Measurements from ENCODE around the gene RTP5. TPM values are rescaled to one million over a fixed set of nuclear protein-coding genes. Genes with fewer than 3 reads are reported as not detected.

Gene RTP5
- total and polyA plus RNA-seq, 2 donors (not counting 3 experiments of a cell fraction or from before 2014, with no cell fraction given), result not detected

GRCh38 chr2:241887806-241888522 is 18.4 kb downstream of the RTP5 start:
- Histone ChIP-seq H3K9me1 (replicated peaks; ENCODE audit: control insufficient read depth, extremely low read depth, insufficient read depth, low read length) (no peaks in the 10 kb centered on the region), H3K79me2 (ENCODE audit: control insufficient read depth, insufficient read depth, low read length) (no peaks in the 10 kb centered on the region), H3K27me3 (ENCODE audit: control insufficient read depth in 2 of 2, insufficient read depth in 2 of 2, low read length in 2 of 2) (no peaks in the 10 kb centered on the region), H4K20me1 (replicated peaks; ENCODE audit: control insufficient read depth, extremely low read depth, insufficient read depth, low read length) (no peaks in the 10 kb centered on the region), H3K36me3 (ENCODE audit: control insufficient read depth in 2 of 2, extremely low read depth in 1 of 2, insufficient read depth in 2 of 2, low read length in 2 of 2) (no peaks in the 10 kb centered on the region), H3K9me3 (replicated peaks; ENCODE audit: control insufficient read depth, insufficient read depth, low read length) (no peaks in the 10 kb centered on the region), H3K4me2 (ENCODE audit: insufficient read depth, low read length) (no peak overlapping the region), H2AFZ (ENCODE audit: low read depth, low read length) (no peak overlapping the region), H3K9ac (replicated peaks; ENCODE audit: extremely low read depth, insufficient read depth, low read length) (no peak overlapping the region), H3K4me3 (replicated peaks in 1 of 3; ENCODE audit: insufficient read depth in 1 of 3, low read depth in 1 of 3, low read length in 3 of 3) (no peak overlapping the region), H3K4me1 (ENCODE audit: control insufficient read depth, extremely low read depth, insufficient read depth, low read length) (no peaks in the 10 kb centered on the region), H3K27ac (ENCODE audit: insufficient read depth, low read depth, low read length) (no peak overlapping the region)
- POLR2A ChIA-PET, result no interaction called here
- TF ChIP-seq JUN (IDR thresholded peaks at IDR 0.05; ENCODE audit: borderline replicate concordance, insufficient read depth, insufficient read length, low read depth), result no peak
- no peak for TF ChIP-seq FOS (IDR thresholded peaks at IDR 0.05; ENCODE audit: borderline replicate concordance, insufficient read depth, low read length)
- BruUV-seq (replicated peaks), result no TSS peak
- no peak for FAIRE-seq
- dilution Hi-C loops (cut with MboI; ENCODE audit: extremely low pct_ligation_motif_present, low sequenced_read_pairs) (no loop called here), intact Hi-C loops (cut with micrococcal nuclease) (no loop called here)
- DNase-seq (ENCODE audit: low read depth, low spot score), result no peak
- CTCF ChIA-PET, result no interaction called here

GRCh38 chr2:241888641-241889040 is 19.1 kb downstream of the RTP5 start:
- POLR2A ChIA-PET, result no interaction called here
- H2AFZ ChIP-seq (ENCODE audit: low read depth, low read length), result no peak overlapping the region
- TF ChIP-seq POLR2AphosphoS5 (IDR thresholded peaks at IDR 0.05; ENCODE audit: insufficient read depth, low read depth, low read length), result no peak
- no peak for TF ChIP-seq JUN (IDR thresholded peaks at IDR 0.05; ENCODE audit: borderline replicate concordance, insufficient read depth, insufficient read length, low read depth)
- no peak for TF ChIP-seq CTCF (IDR thresholded peaks at IDR 0.05; ENCODE audit: extremely low read depth in 1 of 2, insufficient read depth in 1 of 2, low read depth in 1 of 2, low read length in 2 of 2)
- no peaks in the 10 kb centered on the region for H3K4me1 ChIP-seq (ENCODE audit: control insufficient read depth, extremely low read depth, insufficient read depth, low read length)
- H3K9me3 ChIP-seq (replicated peaks; ENCODE audit: control insufficient read depth, insufficient read depth, low read length), result no peaks in the 10 kb centered on the region
- no peak overlapping the region for H3K9ac ChIP-seq (replicated peaks; ENCODE audit: extremely low read depth, insufficient read depth, low read length)
- H3K79me2 ChIP-seq (ENCODE audit: control insufficient read depth, insufficient read depth, low read length), result no peaks in the 10 kb centered on the region
- no TSS peak for BruUV-seq (replicated peaks)
- H3K9me1 ChIP-seq (replicated peaks; ENCODE audit: control insufficient read depth, extremely low read depth, insufficient read depth, low read length), result no peaks in the 10 kb centered on the region
- DNase-seq (ENCODE audit: low read depth, low spot score), result no peak
- no peak for FAIRE-seq
- H3K4me2 ChIP-seq (ENCODE audit: insufficient read depth, low read length), result no peak overlapping the region
- dilution Hi-C loops (cut with MboI; ENCODE audit: extremely low pct_ligation_motif_present, low sequenced_read_pairs), result no loop called here
- H3K27me3 ChIP-seq (ENCODE audit: control insufficient read depth in 2 of 2, insufficient read depth in 2 of 2, low read length in 2 of 2), result no peaks in the 10 kb centered on the region
- intact Hi-C loops (cut with micrococcal nuclease), result no loop called here
- no peaks in the 10 kb centered on the region for H3K36me3 ChIP-seq (ENCODE audit: control insufficient read depth in 2 of 2, extremely low read depth in 1 of 2, insufficient read depth in 2 of 2, low read length in 2 of 2)
- no peak overlapping the region for H3K4me3 ChIP-seq (replicated peaks in 1 of 3; ENCODE audit: insufficient read depth in 1 of 3, low read depth in 1 of 3, low read length in 3 of 3)
- CTCF ChIA-PET, result no interaction called here
- H4K20me1 ChIP-seq (replicated peaks; ENCODE audit: control insufficient read depth, extremely low read depth, insufficient read depth, low read length), result no peaks in the 10 kb centered on the region
- no peak overlapping the region for H3K27ac ChIP-seq (ENCODE audit: insufficient read depth, low read depth, low read length)
